Measurements from ENCODE around the gene KRT34. TPM values are rescaled to one million over a fixed set of nuclear protein-coding genes. Genes with fewer than 3 reads are reported as not detected.

Gene KRT34
- total RNA-seq = not detected in 2 replicates

GRCh38 chr17:41381943-41382342 is at the start of gene KRT34:
TSS of gene KRT34 (minus strand) at chr17:41382306. CDS start at chr17:41382246, 60 bp downstream.

GRCh38 chr17:41424111-41424635 is 42.1 kb upstream of the KRT34 start, which contains the start of gene KRT37:
TSS of gene KRT37 (minus strand) at chr17:41424585. CDS start at chr17:41424523, 62 bp downstream.

GRCh38 chr17:41396996-41397660 is 15.0 kb upstream of the KRT34 start, which contains the start of gene KRT31:
TSS of gene KRT31 (minus strand) at chr17:41397608. CDS start at chr17:41397539, 69 bp downstream.

GRCh38 chr17:41369713-41370112 is 12.4 kb downstream of the KRT34 start, which contains the start of gene KRT33B:
TSS of gene KRT33B (minus strand) at chr17:41369813. CDS start at chr17:41369750, 63 bp downstream.

GRCh38 chr17:41350381-41350878 is 31.7 kb downstream of the KRT34 start, which contains the start of gene KRT33A:
TSS of gene KRT33A (minus strand) at chr17:41350828. CDS start at chr17:41350767, 61 bp downstream.

Other genes with a start within 250 kb of the KRT34 start
- not detected in 2 replicates for gene KRTAP4-6, start 241.8 kb downstream of the KRT34 start, total RNA-seq
- not detected in 2 replicates for gene KRTAP4-5, start 232.5 kb downstream of the KRT34 start, total RNA-seq
- gene KRTAP4-4, start 221.6 kb downstream of the KRT34 start, total RNA-seq = not detected in 2 replicates
- not detected in 2 replicates for gene KRTAP4-3, start 214.1 kb downstream of the KRT34 start, total RNA-seq
- not detected in 2 replicates for gene KRTAP4-2, start 204.1 kb downstream of the KRT34 start, total RNA-seq
- not detected in 2 replicates for gene KRTAP4-1, start 197.4 kb downstream of the KRT34 start, total RNA-seq
- not detected in 2 replicates for gene KRTAP9-1, start 192.4 kb downstream of the KRT34 start, total RNA-seq
- not detected in 2 replicates for gene KRTAP9-2, start 155.7 kb downstream of the KRT34 start, total RNA-seq
- not detected in 2 replicates for gene KRTAP9-3, start 149.9 kb downstream of the KRT34 start, total RNA-seq
- not detected in 2 replicates for gene KRTAP9-8, start 144.3 kb downstream of the KRT34 start, total RNA-seq
- not detected in 2 replicates for gene KRTAP9-4, start 132.6 kb downstream of the KRT34 start, total RNA-seq
- gene KRTAP9-9, start 126.9 kb downstream of the KRT34 start, total RNA-seq = not detected in 2 replicates
- not detected in 2 replicates for gene KRTAP9-6, start 116.9 kb downstream of the KRT34 start, total RNA-seq
- not detected in 2 replicates for gene KRTAP9-7, start 106.6 kb downstream of the KRT34 start, total RNA-seq
- gene KRTAP29-1, start 79.5 kb downstream of the KRT34 start, total RNA-seq = not detected in 2 replicates
- not detected in 2 replicates for gene KRTAP16-1, start 73.0 kb downstream of the KRT34 start, total RNA-seq
- not detected in 2 replicates for gene KRTAP17-1, start 66.6 kb downstream of the KRT34 start, total RNA-seq
- not detected in 2 replicates for gene KRT33A, start 31.5 kb downstream of the KRT34 start, total RNA-seq
- gene KRT33B, start 12.5 kb downstream of the KRT34 start, total RNA-seq = not detected in 2 replicates
- not detected in 2 replicates for gene KRT31, start 15.3 kb upstream of the KRT34 start, total RNA-seq
- not detected in 2 replicates for gene KRT37, start 42.3 kb upstream of the KRT34 start, total RNA-seq
- not detected in 2 replicates for gene KRT38, start 58.7 kb upstream of the KRT34 start, total RNA-seq
- not detected in 2 replicates for gene KRT32, start 85.1 kb upstream of the KRT34 start, total RNA-seq
- gene KRT35, start 98.8 kb upstream of the KRT34 start, total RNA-seq = not detected in 2 replicates
- 0.22 and 0.34 TPM in 2 replicates for gene KRT36, start 107.6 kb upstream of the KRT34 start, total RNA-seq
- gene KRT13, start 123.3 kb upstream of the KRT34 start, total RNA-seq = not detected in 2 replicates
- under 0.01 TPM in 2 replicates for gene KRT15, start 136.6 kb upstream of the KRT34 start, total RNA-seq
- 0.43 and 0.65 TPM in 2 replicates for gene KRT19, start 146.0 kb upstream of the KRT34 start, total RNA-seq
- gene KRT9, start 189.8 kb upstream of the KRT34 start, total RNA-seq = not detected in 2 replicates
- gene KRT14, start 204.6 kb upstream of the KRT34 start, total RNA-seq = not detected in 2 replicates
- gene KRT16, start 230.5 kb upstream of the KRT34 start, total RNA-seq = not detected in 2 replicates
- gene KRT17, start 242.3 kb upstream of the KRT34 start, total RNA-seq = 0.09 and 0.11 TPM in 2 replicates